ENCODE data around the gene TMEM86A. TPM values are rescaled to one million over a fixed set of nuclear protein-coding genes. Genes with fewer than 3 reads are reported as not detected.
"Not testable (repeated sequence)": the region's sequence is repeated elsewhere in the genome, so short reads cannot be mapped to it uniquely, and the experiment has no call there.

The TMEM86A gene
- total and polyA plus RNA-seq, 2 of the 8 experiments (the other 6 are each of a cell fraction or from before 2014, with no cell fraction given) = 1.5 to 1.7 TPM

- no peak for TF ChIP-seq HDAC6 (IDR thresholded peaks at IDR 0.05; ENCODE audit: low read depth, low read length)
- TF ChIP-seq POU5F1 (IDR thresholded peaks at IDR 0.05; ENCODE audit: low read depth, low read length) = no peak
- no peak for TF ChIP-seq TBP (IDR thresholded peaks at IDR 0.05; ENCODE audit: low read depth, low read length)
- TF ChIP-seq KDM4A (IDR thresholded peaks at IDR 0.05; ENCODE audit: low read depth, low read length, severe bottlenecking) = no peak
- TF ChIP-seq CREB1 (IDR thresholded peaks at IDR 0.05) = no peak
- no peak for TF ChIP-seq ZNF274 (IDR thresholded peaks at IDR 0.05; ENCODE audit: borderline replicate concordance, extremely low read depth, low read length)
- no peak for TF ChIP-seq SAP30 (IDR thresholded peaks at IDR 0.05; ENCODE audit: insufficient read depth, insufficient replicate concordance, low read length)
- TF ChIP-seq NANOG (IDR thresholded peaks at IDR 0.05; ENCODE audit: insufficient read depth, low read depth, low read length, poor library complexity, severe bottlenecking) = no peak
- no peak for TF ChIP-seq SP1 (IDR thresholded peaks at IDR 0.05; ENCODE audit: low read depth, low read length)
These were observed 14.3 kb upstream of the TMEM86A start (continued) for GRCh38 chr11:18684267-18684666.

- POLR2A ChIA-PET (ENCODE audit: partially characterized antibody); H4K20me1 ChIP-seq (replicated peaks in 1 of 2; ENCODE audit: control insufficient read depth in 1 of 2, insufficient read depth in 2 of 2, low read length in 2 of 2); FAIRE-seq; H3K23ac ChIP-seq (ENCODE audit: insufficient read length); H3K9me3 ChIP-seq (ENCODE audit: insufficient read depth in 2 of 2, low read depth in 1 of 2, low read length in 1 of 2); H3K27ac ChIP-seq (ENCODE audit: low read depth, low read length); H2BK5ac ChIP-seq (ENCODE audit: low read depth, low read length); H2AK5ac ChIP-seq (ENCODE audit: low read depth, low read length); H2BK12ac ChIP-seq (ENCODE audit: low read depth, low read length); H3K9ac ChIP-seq (replicated peaks in 1 of 4; ENCODE audit: extremely low read depth in 1 of 4, low read depth in 3 of 4, low read length in 3 of 4); H2BK120ac ChIP-seq (replicated peaks; ENCODE audit: low read depth, low read length); H3K14ac ChIP-seq (ENCODE audit: insufficient read length); H2BK15ac ChIP-seq (ENCODE audit: low read length); H4K5ac ChIP-seq (ENCODE audit: insufficient read length, low read depth, low read length); H4K91ac ChIP-seq (replicated peaks; ENCODE audit: insufficient read length, low read length); H3K23me2 ChIP-seq (ENCODE audit: low read depth, low read length); H3K79me1 ChIP-seq (ENCODE audit: low read depth, low read length); H2BK20ac ChIP-seq (ENCODE audit: low read length); H3K18ac ChIP-seq (ENCODE audit: extremely low read depth, low read length); H3K4me2 ChIP-seq (ENCODE audit: insufficient read depth in 1 of 2, low read depth in 2 of 2, low read length in 2 of 2); H3K56ac ChIP-seq (replicated peaks; ENCODE audit: insufficient read length, low read depth, low read length); H4K8ac ChIP-seq (ENCODE audit: extremely low read depth, insufficient read depth, low read length); H3K27me3 ChIP-seq (replicated peaks in 1 of 4; ENCODE audit: control insufficient read depth in 3 of 4, extremely low read depth in 1 of 4, insufficient read depth in 3 of 4, low read length in 3 of 4); H3K4ac ChIP-seq (replicated peaks; ENCODE audit: insufficient read length, low read depth, low read length); H2AFZ ChIP-seq (ENCODE audit: low read length); H3K4me3 ChIP-seq (ENCODE audit: extremely low read depth in 1 of 4, insufficient read depth in 2 of 4, low read depth in 3 of 4, low read length in 4 of 4); H3K4me1 ChIP-seq (replicated peaks in 1 of 4; ENCODE audit: control insufficient read depth in 3 of 4, insufficient read depth in 4 of 4, low read length in 3 of 4); DNase-seq (ENCODE audit: low read depth in 1 of 2, low spot score in 2 of 2); H3K36me3 ChIP-seq (ENCODE audit: control insufficient read depth in 2 of 4, insufficient read depth in 4 of 4, low read length in 3 of 4); H3K79me2 ChIP-seq (ENCODE audit: control insufficient read depth in 1 of 2, insufficient read depth in 2 of 2, low read length in 2 of 2): not testable (repeated sequence)
- 98% methylated on average over 4 of the region's 4 CpGs; no CpG with 5 or more reads in 1 of the 2 experiments for WGBS, 2 experiments (ENCODE audit: extremely low coverage in 1 of 2, insufficient coverage in 1 of 2, insufficient read length in 1 of 2, insufficient replicate concordance in 2 of 2, low coverage in 1 of 2, low lambda C conversion rate in 2 of 2, missing lambda C conversion rate in 1 of 2)
- CTCF ChIA-PET (ENCODE audit: partially characterized antibody) = interaction anchor here (0.7 to 1.1 kb wide), 3 partner anchors 10 to 83 kb away, joined by 3 read pairs; no protein-coding TSS in a partner anchor
These were observed 7.0 kb upstream of the TMEM86A start for GRCh38 chr11:18691467-18692140.
